K562 (cell line): ENCODE results near the gene TRAF1. TPM values are rescaled to one million over a fixed set of nuclear protein-coding genes. Genes with fewer than 3 reads are reported as not detected.
A peak's percentile ranks its signal among the peaks of the same experiment; 100 is the strongest.

Experiments used
- EP300 ChIP-seq: IDR thresholded peaks from 2 replicates; pipeline ENCODE4 v1.6.1; 2012; ENCODE audit warnings: low read length, improper control_type of control experiment
- FOXK1 ChIP-seq: sonication (generic); formaldehyde crosslinking; IDR thresholded peaks from 2 replicates; pipeline ENCODE4 v1.8.0; 2022; ENCODE audit warnings: missing genetic modification reagents, mild to moderate bottlenecking, borderline replicate concordance
- GATAD2B ChIP-seq: fragments of 450-650 bp; IDR thresholded peaks from 2 replicates; pipeline ENCODE4 v1.6.1; 2017; ENCODE audit warnings: mild to moderate bottlenecking, borderline replicate concordance
- HMGN3 ChIP-seq: IDR thresholded peaks from 2 replicates; pipeline ENCODE4 v1.6.1; 2011; ENCODE audit warnings: borderline replicate concordance, low read depth, mild to moderate bottlenecking, mixed read lengths, low read length; ENCODE audit not compliant: insufficient read length; ENCODE audit errors: extremely low read depth
- KLF6 ChIP-seq: fragments of 250-450 bp; sonication (Bioruptor Pico); IDR thresholded peaks from 2 replicates; pipeline ENCODE4 v1.4.0; 2020; ENCODE audit warnings: mild to moderate bottlenecking, moderate library complexity, borderline replicate concordance
- LEF1 ChIP-seq: fragments of 450-650 bp; IDR thresholded peaks from 2 replicates; pipeline ENCODE4 v1.6.1; 2016; ENCODE audit warnings: mild to moderate bottlenecking
- NFE2 ChIP-seq: IDR thresholded peaks from 2 replicates; pipeline ENCODE4 v1.6.1; 2014; ENCODE audit warnings: antibody characterized with exemption, low read depth
- NFIX ChIP-seq: fragments of 250-450 bp; sonication (Bioruptor Pico); IDR thresholded peaks from 2 replicates; pipeline ENCODE4 v1.4.0; 2020; ENCODE audit warnings: low read depth, mild to moderate bottlenecking, moderate library complexity
- PHB2 ChIP-seq: fragments of 450-650 bp; IDR thresholded peaks from 2 replicates; pipeline ENCODE4 v1.6.1; 2017; ENCODE audit warnings: low read depth
- PPARD ChIP-seq: fragments of 250-450 bp; sonication (Bioruptor Pico); IDR thresholded peaks from 2 replicates; pipeline ENCODE4 v1.8.0; 2022; ENCODE audit warnings: inconsistent platforms, mild to moderate bottlenecking, moderate library complexity
- RBM14 ChIP-seq: fragments of 200-400 bp; formaldehyde crosslinking; IDR thresholded peaks from 2 replicates; pipeline ENCODE4 v1.6.1; 2018; ENCODE audit warnings: low read depth, mild to moderate bottlenecking, low read length, moderate library complexity, borderline replicate concordance; ENCODE audit not compliant: insufficient read depth
- SP1 ChIP-seq: sonication (generic); formaldehyde crosslinking; IDR thresholded peaks from 2 replicates; pipeline ENCODE4 v1.8.1; 2022; ENCODE audit warnings: mild to moderate bottlenecking, missing genetic modification reagents
- TEAD2 ChIP-seq: fragments of 450-650 bp; IDR thresholded peaks from 2 replicates; pipeline ENCODE4 v1.6.1; 2016; ENCODE audit warnings: missing genetic modification characterization, control low read depth, missing compliant biosample characterization
- TRIM24 ChIP-seq, 2 experiments: fragments of 450-650 bp; IDR thresholded peaks; 2 replicates each; pipeline ENCODE4 v1.6.1; 2016
- ZNF707 ChIP-seq: fragments of 250-450 bp; sonication (Bioruptor Pico); conservative IDR thresholded peaks from 2 replicates; pipeline ENCODE4 v1.8.0; 2022; ENCODE audit warnings: inconsistent platforms, mild to moderate bottlenecking, moderate library complexity
- polyA plus RNA-seq, 8 experiments: library from polyadenylated mRNA; depleted of rRNA in 4 of 8; stranded (reverse) in 5 of 8; unstranded in 3 of 8; fragments of >200 nt; fragmentation: Nextera tagmentation in 2 of 8; fragmentation: Illumina TruSeq in 1 of 8; extraction: Ambion mirVana in 2 of 8; extraction: Trizol in 1 of 8; gene quantifications; 2 replicates each; pipeline versions ENCODE4 v1.2.1 to v1.2.3, GENCODE V29; 2011 to 2014; ENCODE audit warnings: inconsistent platforms in 1 of 8, missing spikeins in 1 of 8
- total RNA-seq, 7 experiments: library from RNA; depleted of rRNA in 6 of 7; stranded (reverse); fragments of >200 nt in 6 of 7; fragmentation: Illumina TruSeq in 2 of 7; extraction: Trizol in 2 of 7; gene quantifications; 2 replicates each; pipeline versions ENCODE4 v1.2.1 to v1.2.3, GENCODE V29; 2011 to 2021; ENCODE audit warnings: low replicate concordance in 1 of 7
- TF ChIP-seq, protein P1 (sequence below): sonication (generic); formaldehyde crosslinking; IDR thresholded peaks from 2 replicates; pipeline ENCODE4 v1.8.0; 2023; ENCODE audit warnings: mild to moderate bottlenecking, missing genetic modification reagents
- TF ChIP-seq, protein P2 (sequence below), 2 experiments: fragments of 450-650 bp; conservative IDR thresholded peaks; 2 replicates each; pipeline ENCODE4 v1.6.1; 2017; ENCODE audit warnings: mild to moderate bottlenecking in 2 of 2, moderate library complexity in 2 of 2
- TF ChIP-seq, protein P3 (sequence below): fragments of 450-650 bp; IDR thresholded peaks from 2 replicates; pipeline ENCODE4 v1.6.1; 2016; ENCODE audit warnings: mild to moderate bottlenecking
- TF ChIP-seq, protein P4 (sequence below): fragments of 250-450 bp; sonication (Bioruptor Pico); IDR thresholded peaks from 2 replicates; pipeline ENCODE4 v1.5.0; 2021; ENCODE audit warnings: mild to moderate bottlenecking, borderline replicate concordance

TRAF1 gene
- total and polyA plus RNA-seq, 9 of the 15 experiments (the other 6 are each of a cell fraction or from before 2014, with no cell fraction given), result 0.01 to 1.1 (median 0.04) TPM; not detected in 2

DNA sequence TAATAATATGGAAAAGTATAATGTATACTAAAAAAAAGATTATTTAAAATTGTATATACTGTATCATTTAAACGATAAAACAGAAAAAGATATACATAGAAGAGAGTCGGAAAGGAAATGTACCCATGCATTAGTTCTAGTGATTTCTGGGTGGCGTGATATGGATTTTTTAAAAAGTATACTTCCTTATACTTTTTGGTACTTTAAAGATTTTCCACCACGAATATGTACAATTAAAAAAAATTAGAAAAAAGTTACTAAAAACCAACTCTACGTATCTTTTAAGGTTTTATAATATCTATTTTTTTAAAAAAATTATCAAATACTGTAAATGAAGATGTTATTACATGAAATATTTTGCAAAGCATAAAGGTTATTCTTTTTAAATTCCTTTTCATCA is 61.9 kb downstream of the TRAF1 start (continued):
- TF ChIP-seq, protein P1, sequence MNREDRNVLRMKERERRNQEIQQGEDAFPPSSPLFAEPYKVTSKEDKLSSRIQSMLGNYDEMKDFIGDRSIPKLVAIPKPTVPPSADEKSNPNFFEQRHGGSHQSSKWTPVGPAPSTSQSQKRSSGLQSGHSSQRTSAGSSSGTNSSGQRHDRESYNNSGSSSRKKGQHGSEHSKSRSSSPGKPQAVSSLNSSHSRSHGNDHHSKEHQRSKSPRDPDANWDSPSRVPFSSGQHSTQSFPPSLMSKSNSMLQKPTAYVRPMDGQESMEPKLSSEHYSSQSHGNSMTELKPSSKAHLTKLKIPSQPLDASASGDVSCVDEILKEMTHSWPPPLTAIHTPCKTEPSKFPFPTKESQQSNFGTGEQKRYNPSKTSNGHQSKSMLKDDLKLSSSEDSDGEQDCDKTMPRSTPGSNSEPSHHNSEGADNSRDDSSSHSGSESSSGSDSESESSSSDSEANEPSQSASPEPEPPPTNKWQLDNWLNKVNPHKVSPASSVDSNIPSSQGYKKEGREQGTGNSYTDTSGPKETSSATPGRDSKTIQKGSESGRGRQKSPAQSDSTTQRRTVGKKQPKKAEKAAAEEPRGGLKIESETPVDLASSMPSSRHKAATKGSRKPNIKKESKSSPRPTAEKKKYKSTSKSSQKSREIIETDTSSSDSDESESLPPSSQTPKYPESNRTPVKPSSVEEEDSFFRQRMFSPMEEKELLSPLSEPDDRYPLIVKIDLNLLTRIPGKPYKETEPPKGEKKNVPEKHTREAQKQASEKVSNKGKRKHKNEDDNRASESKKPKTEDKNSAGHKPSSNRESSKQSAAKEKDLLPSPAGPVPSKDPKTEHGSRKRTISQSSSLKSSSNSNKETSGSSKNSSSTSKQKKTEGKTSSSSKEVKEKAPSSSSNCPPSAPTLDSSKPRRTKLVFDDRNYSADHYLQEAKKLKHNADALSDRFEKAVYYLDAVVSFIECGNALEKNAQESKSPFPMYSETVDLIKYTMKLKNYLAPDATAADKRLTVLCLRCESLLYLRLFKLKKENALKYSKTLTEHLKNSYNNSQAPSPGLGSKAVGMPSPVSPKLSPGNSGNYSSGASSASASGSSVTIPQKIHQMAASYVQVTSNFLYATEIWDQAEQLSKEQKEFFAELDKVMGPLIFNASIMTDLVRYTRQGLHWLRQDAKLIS (CRISPR knock-in tag), result no peak
- TF ChIP-seq NFE2, result no peak
- no peak for TF ChIP-seq EP300
- TF ChIP-seq RBM14, result no peak
- TF ChIP-seq TRIM24 (IDR thresholded peaks at IDR 0.05), result no peak
- no peak for TF ChIP-seq KLF6 (CRISPR knock-in tag)
- TF ChIP-seq, protein P2, sequence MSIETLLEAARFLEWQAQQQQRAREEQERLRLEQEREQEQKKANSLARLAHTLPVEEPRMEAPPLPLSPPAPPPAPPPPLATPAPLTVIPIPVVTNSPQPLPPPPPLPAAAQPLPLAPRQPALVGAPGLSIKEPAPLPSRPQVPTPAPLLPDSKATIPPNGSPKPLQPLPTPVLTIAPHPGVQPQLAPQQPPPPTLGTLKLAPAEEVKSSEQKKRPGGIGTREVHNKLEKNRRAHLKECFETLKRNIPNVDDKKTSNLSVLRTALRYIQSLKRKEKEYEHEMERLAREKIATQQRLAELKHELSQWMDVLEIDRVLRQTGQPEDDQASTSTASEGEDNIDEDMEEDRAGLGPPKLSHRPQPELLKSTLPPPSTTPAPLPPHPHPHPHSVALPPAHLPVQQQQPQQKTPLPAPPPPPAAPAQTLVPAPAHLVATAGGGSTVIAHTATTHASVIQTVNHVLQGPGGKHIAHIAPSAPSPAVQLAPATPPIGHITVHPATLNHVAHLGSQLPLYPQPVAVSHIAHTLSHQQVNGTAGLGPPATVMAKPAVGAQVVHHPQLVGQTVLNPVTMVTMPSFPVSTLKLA (conservative IDR thresholded peaks at IDR 0.05), result no peak
- TF ChIP-seq, protein P3, sequence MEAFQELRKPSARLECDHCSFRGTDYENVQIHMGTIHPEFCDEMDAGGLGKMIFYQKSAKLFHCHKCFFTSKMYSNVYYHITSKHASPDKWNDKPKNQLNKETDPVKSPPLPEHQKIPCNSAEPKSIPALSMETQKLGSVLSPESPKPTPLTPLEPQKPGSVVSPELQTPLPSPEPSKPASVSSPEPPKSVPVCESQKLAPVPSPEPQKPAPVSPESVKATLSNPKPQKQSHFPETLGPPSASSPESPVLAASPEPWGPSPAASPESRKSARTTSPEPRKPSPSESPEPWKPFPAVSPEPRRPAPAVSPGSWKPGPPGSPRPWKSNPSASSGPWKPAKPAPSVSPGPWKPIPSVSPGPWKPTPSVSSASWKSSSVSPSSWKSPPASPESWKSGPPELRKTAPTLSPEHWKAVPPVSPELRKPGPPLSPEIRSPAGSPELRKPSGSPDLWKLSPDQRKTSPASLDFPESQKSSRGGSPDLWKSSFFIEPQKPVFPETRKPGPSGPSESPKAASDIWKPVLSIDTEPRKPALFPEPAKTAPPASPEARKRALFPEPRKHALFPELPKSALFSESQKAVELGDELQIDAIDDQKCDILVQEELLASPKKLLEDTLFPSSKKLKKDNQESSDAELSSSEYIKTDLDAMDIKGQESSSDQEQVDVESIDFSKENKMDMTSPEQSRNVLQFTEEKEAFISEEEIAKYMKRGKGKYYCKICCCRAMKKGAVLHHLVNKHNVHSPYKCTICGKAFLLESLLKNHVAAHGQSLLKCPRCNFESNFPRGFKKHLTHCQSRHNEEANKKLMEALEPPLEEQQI, result no peak
- TF ChIP-seq FOXK1 (CRISPR knock-in tag), result no peak
- TF ChIP-seq PPARD, result peak; percentile 40; the same call in 1 of the 2 replicates
- TF ChIP-seq ZNF707 (CRISPR knock-in tag), result 0 out of 2 replicates have a peak, but pooled peaks have one; percentile 52
- no peak for TF ChIP-seq TEAD2 (tag)
- TF ChIP-seq GATAD2B, result no peak
- TF ChIP-seq HMGN3, result no peak
- no peak for TF ChIP-seq PHB2
- TF ChIP-seq NFIX (CRISPR knock-in tag), result peak; percentile 55; the same call in 1 of the 2 replicates
- TF ChIP-seq SP1 (CRISPR knock-in tag), result no peak
- TF ChIP-seq, protein P4, sequence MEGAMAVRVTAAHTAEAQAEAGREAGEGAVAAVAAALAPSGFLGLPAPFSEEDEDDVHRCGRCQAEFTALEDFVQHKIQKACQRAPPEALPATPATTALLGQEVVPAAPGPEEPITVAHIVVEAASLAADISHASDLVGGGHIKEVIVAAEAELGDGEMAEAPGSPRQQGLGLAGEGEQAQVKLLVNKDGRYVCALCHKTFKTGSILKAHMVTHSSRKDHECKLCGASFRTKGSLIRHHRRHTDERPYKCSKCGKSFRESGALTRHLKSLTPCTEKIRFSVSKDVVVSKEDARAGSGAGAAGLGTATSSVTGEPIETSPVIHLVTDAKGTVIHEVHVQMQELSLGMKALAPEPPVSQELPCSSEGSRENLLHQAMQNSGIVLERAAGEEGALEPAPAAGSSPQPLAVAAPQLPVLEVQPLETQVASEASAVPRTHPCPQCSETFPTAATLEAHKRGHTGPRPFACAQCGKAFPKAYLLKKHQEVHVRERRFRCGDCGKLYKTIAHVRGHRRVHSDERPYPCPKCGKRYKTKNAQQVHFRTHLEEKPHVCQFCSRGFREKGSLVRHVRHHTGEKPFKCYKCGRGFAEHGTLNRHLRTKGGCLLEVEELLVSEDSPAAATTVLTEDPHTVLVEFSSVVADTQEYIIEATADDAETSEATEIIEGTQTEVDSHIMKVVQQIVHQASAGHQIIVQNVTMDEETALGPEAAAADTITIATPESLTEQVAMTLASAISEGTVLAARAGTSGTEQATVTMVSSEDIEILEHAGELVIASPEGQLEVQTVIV (CRISPR knock-in tag), result no peak
- no peak for TF ChIP-seq LEF1
